HG03558 (cell line): Measurements from ENCODE around the gene DPYSL4.

Experiments used
- ATAC-seq: cut with Tn5 transposase; IDR thresholded peaks from one replicate; pipeline ENCODE4 v1.9.1; 2021; ENCODE audit warnings: moderate number of reproducible peaks; ENCODE audit not compliant: unreplicated experiment; ENCODE audit errors: extremely low read depth

The DPYSL4 gene

DNA sequence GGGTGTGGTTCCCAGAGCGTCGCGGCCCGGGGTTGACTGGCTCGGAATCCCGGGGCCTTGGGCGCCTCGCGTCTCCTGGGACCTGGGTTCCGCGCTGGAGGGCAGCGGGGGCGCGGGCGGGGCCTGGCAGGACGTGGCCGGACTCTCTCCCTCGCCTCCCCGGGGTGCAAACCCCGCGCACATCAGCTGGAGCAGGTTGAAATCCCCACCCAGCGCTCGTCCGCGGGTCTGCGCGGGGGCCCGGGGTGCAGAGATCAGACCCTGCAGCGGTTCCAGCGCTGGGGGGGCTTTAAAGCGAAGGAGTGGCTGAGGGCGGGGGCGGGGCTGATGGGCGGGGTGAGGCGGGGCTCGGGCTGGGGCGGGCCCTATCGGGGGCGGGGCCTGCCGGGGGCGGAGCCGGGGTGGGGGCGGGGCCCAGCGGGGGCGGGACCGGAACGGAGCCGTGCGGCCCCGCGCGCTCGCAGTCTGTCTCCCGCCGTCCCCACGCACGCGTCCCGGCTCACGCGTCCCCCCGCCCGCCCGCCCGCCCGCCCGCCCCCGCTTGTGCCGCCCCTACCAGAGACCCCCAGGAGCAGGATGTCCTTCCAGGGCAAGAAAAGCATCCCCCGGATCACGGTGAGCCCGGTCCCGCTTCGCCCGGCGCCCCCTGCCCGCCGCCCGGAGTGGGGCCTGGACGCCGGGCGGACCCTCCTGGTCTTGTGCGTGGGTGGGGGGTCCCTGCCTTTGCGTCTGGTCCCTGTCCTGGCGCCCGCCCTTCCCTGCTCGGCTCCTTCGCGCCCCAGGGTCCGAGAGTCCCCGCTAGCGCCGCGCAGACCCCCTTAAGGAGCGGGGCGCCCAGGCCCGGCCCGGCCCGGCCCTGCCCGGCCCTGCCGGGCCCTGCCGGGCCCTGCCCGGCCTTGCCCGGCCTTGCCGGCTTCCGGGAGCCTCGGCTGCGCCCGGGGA is at the start of gene DPYSL4:
DPYSL4 (plus strand) TSS at position 461 of the 942 bp plus-strand sequence; CDS start at position 577, 116 bp downstream.
- no peak for ATAC-seq

DNA sequence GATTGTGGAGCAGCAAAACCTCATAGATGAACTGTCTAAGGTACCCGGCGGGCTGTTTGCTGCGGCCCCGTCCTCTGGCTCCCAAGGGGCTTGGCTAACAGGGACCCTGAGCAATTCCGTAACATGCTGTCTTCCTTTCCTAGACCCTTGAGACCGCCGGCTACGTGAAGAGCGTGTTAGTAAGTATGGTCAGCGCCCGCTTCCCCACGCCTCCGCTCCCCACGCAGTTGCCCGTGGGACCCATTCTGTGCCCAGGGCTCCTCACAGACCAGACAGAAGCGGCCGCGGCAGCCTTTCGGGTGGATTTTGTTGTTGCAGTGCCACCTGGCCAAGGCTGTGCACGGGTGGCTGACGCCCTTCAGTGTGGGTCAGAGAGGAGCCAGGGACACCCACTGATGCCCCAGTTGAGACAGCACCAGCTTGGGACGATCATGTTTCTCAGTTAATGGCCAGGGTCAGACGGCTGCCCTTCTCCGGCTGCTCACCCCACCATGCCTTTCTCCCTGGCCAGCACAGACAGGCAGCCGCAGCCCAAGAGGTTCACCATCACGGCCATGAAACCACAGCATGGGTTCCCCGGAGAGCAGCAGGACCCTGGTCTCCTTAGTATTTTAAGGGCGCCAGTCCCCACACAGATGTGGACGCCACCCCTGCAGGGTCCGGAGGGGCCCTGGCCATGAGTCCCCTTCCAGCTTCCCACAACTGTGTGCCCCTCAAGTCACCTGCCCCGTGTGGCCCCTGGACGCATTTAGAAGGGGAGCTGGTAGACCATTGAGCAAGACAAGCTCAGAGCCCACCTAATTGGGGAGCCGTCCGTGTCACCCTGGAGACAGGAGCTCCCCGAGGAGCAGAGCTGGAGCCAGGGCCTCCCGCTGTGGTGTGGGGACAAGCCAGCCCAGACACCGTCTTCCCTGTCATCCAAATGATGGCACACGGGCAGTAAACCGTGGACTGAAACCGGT is 49.4 kb upstream of the DPYSL4 start:
- no peak for ATAC-seq

DNA sequence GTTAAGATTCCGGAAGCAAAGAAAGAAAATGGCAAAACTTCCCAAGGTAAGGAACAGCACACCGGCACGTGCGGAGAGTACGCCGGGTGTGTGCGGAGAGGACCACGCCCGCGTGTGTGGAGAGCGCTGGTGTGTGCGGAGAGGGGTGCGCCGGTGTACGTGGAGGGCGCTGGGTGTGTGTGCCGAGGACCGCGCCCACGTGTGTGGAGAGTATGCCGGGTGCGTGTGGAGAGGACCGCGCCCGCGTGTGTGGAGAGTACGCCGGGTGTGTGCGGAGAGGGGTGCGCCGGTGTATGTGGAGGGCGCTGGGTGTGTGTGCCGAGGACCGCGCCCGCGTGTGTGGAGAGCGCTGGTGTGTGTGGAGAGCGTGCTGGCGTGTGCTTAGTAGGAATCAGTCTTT is 48.6 kb upstream of the DPYSL4 start:
- ATAC-seq, result no peak

DNA sequence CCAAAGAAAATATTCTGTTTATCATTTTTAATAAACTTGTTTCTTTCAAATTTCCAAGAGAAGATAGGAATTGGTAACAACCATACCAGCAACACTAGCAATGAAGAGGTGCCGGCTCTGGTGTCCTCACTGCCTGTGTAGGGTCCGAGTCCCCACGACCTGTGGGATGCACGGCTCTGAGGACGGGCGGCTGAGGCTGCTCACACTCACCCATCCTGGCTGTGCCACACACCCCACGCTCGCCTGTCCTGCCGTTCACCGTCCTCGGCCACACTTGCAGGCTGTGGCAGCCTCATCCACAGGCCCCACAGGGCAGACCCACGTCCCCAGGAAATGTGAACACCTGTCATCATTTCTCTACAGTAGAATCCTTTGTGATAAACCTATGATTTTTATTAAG is 48.2 kb upstream of the DPYSL4 start:
- no peak for ATAC-seq

DNA sequence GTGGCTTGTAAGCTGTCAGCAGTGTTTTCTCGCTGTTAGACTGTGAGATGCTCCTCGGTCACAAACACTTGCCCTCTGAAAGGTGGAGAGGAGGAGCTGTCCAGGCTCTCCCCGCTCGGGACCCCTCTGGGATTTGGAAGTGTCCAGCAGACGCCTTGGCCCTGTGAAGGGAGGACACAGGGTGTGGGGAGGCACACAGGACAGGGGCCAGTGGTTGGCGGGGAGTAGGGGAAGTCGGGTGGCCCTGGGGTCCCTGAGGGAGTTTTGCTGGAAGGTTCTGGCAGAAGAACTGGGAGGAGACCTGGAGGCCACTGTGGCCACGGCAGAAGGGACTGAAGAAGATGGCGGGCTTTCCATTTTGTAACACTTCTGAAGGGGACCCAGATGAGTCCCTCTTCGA is 47.2 kb upstream of the DPYSL4 start:
- ATAC-seq, result no peak

DNA sequence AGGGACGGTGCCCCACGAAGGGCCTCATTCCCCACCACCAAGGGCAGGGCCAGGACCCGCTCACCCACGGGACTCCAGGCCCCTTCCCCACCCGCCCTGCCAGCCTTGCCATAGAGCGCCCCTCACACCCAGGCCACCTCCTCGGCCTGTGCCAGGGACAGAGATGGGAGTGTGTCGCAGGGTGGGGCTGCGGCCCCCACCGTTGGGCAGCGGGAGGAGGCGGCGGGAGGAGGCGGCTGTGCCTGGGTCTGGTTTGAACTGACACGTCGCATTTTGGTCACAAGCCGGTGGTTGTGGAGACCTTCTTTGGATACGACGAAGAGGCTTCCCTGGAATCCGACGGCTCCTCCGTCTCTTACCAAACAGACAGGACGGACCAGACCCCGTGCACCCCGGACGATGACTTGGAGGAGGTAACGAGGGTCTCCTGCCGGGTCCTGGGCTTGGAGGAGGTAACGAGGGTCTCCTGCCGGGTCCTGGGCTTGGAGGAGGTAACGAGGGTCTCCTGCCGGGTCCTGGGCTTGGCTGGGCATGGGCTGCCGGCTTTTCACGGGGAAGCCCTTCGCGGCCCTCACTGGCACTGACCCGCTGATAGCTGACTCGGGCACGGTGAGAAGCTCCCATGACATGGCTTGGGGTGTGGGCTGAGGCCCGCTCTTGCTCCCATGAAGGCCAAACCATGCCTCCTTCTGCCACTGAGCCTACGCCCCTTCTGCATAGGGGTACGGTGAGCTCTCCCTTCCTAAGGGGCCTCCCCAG is 46.4 kb upstream of the DPYSL4 start:
- no peak for ATAC-seq

DNA sequence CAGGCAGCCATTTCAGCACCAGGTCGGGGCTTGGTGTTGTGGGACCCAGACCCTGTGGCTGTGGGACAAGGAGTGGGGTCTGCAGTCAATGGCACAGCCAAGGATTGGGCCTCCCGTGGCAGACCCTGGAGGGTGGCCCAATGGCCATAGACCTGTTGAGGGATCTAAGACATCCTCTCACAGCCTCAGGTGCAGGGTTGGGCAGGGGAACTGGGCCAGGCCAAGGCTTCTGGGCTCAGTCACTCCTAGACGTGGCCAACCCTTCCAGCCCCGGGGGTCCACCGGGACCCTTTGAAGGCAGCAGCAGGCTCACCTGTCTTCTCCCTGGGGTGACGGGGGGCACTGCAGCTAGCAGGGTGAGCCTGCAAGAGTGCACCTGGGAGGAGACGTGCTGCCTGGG is 45.7 kb upstream of the DPYSL4 start:
- no peak for ATAC-seq

DNA sequence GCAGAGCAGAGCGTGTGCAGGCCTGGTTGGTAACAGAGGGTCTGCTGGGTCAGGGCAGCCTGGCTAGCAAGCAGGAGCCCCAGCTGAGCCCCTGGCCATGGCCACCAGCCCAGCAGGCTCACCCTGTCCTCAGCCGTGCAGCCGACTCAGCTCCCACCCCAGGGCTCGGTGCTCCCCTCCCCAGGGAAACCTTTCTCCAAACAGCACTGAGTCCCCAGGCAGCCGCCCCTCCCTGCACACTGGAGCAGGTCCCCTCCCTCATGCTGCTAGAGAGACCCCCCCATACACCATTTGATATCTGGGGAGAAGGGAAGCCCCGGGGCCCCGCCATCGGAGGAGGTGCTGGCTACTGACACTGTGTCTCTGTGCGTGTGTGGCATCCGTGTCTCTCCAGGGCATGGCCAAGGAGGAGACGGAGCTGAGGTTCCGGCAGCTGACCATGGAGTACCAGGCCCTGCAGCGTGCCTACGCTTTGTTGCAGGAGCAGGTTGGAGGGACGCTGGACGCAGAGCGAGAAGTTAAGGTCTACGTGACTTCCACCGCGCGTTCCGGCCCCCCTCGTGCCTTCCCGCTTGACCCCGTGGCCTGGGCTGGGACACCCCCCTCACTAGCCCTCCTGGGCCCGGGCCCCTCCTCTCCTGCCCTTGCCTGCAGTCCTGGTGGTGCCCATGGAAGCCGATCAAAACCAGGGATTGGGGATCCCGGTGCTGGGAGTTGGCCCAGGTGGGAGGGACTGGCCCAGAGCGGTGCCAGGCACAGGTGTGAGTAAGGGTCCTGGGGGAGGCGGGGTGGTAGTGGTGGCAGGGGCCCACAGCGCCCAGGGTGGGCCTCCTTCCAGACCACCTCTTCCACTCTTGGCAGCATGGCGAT is 45.0 kb upstream of the DPYSL4 start:
- ATAC-seq, result no peak

DNA sequence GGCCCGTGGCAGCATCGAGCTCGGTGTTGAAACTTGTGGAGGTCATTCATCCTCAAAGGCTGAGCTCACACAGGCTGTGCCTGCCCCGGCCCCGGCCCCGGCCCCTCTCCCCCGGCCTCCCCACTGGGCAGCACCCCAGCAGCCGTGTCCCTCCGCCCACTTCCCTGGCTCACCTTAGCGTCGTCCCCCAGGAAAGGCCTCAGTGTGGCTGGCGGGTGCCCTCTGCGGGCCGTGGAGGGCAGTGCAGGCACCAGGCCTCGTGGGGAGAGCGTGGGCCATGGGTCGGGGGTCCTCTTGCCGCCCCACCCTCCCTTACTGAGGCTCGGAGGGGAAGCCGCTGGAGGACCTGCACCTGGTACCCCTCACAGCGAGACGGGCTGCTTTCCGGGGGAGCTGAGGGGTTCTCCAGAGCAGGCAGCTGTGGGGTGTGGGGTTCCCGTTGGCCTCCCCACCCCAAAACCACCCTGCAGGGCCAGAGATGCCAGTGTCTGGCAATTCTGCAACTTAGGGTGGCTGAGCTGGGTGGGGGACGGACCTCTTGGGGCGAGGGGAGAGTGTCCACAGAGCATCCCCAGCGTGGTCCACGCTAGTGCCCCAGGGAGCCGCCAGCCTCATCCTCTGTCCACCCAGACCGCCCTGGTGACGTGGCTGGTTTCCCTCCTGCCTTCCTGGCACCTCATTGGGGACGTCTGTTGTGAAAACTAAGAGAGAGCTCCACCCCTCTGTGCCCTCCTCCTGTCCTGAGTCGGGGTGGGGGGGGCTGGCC is 44.2 kb upstream of the DPYSL4 start:
- ATAC-seq, result no peak

DNA sequence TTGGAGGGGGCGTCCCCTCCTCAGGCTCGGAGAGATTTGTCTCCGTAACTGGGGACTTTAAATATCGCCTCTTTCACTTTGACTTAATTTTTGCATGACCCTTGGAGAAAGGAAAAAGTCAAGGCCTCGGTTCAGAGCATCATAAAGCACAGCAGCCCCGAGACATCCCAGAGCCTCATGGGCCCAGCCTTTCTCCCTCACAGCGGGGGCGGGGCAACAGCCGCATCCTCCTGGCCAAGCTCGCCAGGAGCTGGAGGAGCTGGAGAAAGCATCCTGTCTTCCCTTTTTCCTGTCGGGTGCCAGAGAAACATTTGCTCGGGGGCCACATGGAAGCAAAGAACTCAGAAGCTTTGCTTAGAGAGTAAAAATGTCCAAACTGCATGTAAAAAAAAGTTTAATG is 43.6 kb upstream of the DPYSL4 start:
- ATAC-seq, result no peak

DNA sequence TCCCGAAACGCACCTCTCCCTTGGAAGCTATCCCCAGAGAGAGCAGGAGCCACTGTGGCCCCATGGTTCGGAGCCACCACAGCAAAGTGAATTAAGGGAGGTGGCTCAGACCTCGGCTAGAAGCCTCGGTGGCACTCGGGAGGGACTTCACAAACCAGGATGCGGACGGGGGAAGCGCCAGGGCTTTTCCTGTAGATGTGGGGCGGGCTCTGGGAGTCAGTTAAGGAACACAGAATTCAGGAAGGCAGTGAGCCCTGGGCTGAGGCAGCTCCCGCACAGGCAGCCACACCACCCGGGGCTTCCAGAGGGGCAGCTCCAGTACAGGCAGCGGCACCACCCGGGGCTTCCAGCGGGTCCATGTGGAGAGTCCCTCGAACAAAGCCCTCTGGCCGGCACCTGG is 42.7 kb upstream of the DPYSL4 start:
- ATAC-seq, result no peak

DNA sequence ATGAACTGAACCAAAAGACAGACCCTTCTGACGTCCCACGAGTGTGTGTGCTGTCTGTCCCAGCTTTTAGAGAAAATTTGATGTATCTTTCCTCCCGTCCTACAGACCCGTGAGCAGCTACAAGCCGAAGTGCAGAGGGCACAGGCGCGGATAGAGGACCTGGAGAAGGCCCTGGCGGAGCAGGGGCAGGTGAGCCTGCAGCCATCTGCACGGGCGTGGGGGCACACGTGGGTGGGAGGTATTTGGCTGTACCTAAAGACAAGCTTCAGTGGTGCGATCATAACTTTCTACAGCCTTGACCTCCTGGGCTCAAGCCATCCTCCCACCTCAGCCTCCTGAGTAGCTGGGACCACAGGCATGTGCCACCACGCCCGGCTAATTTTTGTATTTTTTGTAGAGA is 41.7 kb upstream of the DPYSL4 start:
- no peak for ATAC-seq

DNA sequence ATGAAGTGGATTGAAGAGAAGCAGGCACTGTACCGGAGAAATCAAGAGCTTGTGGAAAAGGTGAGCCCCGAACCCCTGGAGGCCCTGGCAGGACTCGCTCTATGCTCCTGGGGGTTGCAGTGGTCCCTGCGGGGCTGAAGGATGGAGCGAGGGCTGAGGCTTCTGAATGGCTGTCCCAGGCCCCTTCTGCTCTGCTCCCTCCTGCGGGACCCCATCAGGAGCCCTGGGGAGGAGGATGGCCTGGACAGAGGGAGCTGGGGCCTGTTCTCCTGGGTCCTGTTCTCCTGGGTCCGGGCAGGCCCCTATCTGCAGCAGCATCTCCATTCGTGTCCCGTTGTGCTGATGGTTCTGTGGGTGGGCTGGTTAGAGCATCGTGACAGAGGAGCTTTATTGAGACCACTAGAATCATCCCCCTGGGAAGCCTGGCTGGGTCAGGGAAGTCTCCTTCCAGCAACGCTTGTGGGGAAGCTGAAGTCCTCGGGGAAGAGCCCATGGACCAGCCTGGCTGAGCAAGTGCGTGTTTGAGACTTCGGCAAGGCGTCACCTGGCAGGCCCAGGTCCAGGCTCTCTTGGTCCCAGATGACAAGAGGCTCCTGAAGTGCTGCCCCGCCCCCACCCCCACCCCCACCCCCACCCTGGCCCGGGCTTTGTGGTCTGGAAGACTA is 41.1 kb upstream of the DPYSL4 start:
- ATAC-seq, result no peak

DNA sequence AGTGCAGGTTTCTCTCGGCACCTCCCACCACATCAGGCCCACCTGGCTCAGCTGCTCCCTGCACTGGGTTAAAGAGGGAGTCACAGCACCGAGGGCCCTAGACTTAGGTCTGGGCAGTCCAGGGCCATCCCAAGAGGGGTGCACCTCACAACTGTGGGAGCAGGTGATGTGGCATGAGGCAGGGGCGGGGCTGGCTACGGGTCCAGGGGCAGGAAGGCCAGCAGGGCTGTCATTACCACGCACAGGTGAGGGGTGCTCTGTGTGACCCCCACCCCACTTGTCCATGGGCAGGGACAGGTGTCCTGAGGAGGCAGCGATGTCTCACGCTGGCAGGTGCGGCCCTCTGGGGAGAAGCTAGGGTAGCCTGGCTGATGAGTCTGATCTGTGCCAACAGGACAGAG is 40.5 kb upstream of the DPYSL4 start:
- ATAC-seq, result no peak

DNA sequence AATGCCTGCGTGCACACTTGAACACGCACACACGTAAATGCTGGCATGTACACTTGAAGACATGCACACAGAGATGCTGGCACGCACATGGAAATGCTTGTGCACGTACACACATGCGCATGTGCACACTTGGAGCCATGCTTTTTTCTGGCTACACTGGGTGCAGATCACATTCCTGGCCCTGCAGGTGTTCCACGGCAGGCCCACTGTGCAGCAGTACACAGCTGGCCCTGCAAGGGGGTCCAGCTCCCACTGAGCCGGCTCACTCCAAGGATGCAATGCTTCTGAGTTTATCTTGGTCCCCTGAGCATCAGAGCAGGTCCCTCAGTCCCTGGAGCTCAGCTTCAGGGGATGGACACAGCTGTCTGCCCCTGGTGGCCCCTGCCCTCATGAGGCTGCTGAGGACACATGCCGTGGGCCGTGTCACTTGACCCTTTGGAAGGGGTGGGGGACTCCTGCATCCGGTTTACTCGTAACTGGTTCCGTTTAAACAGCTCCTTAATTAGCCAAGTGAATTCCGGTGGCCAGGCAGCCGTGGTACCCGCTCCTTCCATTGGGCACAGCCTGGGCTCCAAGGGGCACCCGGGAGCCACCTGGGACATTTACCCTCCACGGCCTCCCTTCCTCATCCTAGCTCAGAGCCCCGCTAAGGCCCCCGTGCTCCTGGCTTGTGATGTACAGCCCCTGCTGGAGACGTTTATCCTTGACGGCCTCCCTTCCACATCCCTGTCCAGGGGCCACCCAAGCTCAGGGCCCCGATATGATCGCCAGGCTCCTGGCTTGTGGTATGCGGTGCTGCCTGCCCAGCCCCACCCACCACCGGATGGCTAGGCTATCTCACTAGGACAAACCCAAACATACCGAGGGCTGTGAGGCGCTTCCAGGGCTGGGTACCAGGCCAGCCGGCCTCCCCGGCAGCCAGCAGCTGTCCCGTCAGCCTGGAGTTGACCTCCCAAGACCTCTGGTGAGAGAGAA is 39.5 kb upstream of the DPYSL4 start:
- no peak for ATAC-seq

DNA sequence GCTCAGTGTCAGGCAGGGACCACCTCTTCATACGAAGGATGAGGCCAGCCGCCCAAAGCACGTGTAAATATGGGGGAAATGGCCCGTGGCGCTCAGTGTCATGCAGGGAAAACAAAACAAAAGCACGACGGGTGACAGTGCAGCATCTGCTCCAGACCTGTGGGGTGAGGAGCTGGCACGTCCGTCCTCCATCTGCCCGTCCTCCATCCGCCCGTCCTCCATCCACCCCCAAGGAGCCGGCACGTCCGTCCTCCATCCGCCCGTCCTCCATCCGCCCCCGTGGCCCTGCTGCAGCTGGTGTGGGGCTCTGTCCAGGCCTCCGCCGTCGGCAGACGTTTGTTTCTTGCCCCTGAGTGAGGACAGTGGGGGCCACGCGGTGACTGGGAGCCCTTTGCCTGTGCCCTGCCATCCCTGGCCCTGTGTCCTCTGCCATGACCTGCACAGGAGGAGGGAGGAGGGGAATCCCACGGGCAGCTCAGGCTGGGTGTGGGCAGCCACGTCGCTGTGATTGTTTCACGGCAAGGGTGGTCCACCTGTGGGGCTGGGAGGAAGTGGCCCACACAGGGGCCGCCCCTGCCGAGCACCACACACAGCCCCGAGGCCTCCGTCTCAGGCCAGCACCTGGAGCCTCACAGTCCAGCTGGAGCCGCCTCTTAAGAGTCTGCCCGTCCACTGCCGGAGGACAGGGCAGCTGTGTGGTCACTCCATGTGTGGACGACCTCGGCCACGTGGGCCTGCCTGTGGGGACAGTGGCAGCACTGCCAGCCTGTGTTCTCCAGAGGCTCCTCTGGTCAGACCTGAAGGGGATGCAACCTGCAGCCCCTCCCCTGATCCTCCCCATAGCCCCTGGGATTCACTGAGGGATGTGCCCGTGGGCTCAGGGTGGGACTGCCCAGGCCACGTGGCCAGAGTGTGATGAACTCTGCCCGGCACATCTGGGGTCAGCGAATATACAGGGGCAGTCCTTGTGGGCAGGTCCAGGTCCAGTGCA is 38.2 kb upstream of the DPYSL4 start:
- no peak for ATAC-seq
